ENCODE results near the gene FCSK.

- TF ChIP-seq CTCF (conservative IDR thresholded peaks at IDR 0.05; ENCODE audit: low read depth, low read length), result no peak
- TF ChIP-seq EZH2 (IDR thresholded peaks at IDR 0.05; ENCODE audit: borderline replicate concordance, low read depth, low read length, poor library complexity, severe bottlenecking), result no peak
These were observed 23.8 kb downstream of the FCSK start for GRCh38 chr16:70478169-70478568.

All from A673 (cell line).